Measurements from ENCODE around the gene SDF2L1.
A peak's percentile ranks its signal among the peaks of the same experiment; 100 is the strongest.

Gene SDF2L1

DNA sequence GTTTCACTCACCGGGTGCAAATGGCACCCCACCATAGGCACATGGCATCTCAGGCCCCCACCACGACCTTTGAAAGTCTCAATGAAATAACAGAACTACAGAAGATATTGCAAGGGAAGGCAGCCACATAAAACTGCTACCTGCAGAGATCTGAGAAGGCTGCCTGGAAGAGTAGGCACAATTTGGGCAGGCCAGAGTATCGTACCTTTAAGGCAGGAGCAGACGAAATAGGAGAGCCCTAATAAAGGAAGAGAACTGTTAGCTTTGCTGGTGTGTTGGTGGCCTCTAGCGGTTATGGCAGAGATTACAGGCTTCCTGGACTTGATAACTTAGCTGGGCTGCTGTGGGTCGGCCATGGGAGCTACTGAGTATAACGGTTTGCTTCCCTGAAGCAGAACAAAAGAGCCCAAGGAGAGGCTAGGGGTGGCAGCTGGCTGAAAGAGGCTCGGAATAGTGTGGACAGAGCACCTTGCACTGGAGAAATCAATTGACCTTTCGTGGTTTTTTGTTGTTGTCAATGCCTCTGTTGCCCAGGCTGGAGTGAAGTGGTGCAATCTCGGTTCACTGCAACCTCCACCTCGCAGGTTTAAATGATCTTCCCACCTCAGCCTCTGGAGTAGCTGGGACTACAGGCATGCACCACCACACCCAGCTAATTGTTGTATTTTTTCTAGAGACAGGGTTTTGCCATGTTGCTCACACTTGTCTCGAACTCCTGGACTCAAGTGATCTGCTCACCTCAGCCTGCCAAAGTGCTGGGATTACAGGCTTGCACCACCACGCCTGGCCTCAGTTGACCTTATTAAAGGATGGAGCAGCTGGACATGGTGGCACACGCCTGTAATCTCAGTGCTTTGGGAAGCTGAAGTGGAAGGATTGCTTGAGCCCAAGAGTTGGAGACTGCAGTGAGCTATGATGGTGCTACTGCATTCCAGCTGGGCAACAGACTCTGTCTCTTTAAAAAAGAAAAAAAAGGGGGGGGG lies 4.8 kb downstream of the SDF2L1 start:
- peaks cover 19% of the 10 kb centered on the region for H3K36me3 ChIP-seq (ENCODE audit: control insufficient read depth, insufficient read depth, low read length)
- no peak for DNase-seq (ENCODE audit: extremely low read depth, insufficient read length)
- no peak overlapping the region for H3K4me3 ChIP-seq (replicated peaks; ENCODE audit: low read depth, low read length)
- no peaks in the 10 kb centered on the region for H3K27me3 ChIP-seq (replicated peaks; ENCODE audit: control insufficient read depth, insufficient read depth, low read length)
- TF ChIP-seq, protein P1, sequence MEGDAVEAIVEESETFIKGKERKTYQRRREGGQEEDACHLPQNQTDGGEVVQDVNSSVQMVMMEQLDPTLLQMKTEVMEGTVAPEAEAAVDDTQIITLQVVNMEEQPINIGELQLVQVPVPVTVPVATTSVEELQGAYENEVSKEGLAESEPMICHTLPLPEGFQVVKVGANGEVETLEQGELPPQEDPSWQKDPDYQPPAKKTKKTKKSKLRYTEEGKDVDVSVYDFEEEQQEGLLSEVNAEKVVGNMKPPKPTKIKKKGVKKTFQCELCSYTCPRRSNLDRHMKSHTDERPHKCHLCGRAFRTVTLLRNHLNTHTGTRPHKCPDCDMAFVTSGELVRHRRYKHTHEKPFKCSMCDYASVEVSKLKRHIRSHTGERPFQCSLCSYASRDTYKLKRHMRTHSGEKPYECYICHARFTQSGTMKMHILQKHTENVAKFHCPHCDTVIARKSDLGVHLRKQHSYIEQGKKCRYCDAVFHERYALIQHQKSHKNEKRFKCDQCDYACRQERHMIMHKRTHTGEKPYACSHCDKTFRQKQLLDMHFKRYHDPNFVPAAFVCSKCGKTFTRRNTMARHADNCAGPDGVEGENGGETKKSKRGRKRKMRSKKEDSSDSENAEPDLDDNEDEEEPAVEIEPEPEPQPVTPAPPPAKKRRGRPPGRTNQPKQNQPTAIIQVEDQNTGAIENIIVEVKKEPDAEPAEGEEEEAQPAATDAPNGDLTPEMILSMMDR (IDR thresholded peaks at IDR 0.05; ENCODE audit: insufficient read depth, low read length, poor library complexity, severe bottlenecking) = peak; percentile 91

DNA sequence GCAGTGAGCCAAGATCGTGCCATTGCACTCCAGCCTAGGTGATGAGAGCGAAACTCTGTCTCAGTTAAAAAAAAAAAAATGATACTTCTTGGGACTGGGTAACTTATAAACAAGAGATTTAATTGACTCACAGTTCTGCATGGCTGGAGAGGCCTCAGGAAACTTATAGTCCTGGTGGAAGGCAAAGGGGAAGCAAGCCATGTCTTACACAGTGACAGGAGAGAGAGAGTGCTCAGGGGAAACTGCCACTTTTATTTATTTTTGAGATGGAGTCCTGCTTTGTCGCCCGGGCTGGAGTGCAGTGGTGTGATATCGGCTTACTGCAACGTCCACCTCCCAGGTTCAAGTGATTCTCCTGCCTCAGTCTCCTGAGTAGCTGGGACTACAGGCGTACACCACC lies 8.2 kb downstream of the SDF2L1 start:
- TF ChIP-seq, protein P1 (IDR thresholded peaks at IDR 0.05; ENCODE audit: insufficient read depth, low read length, poor library complexity, severe bottlenecking) = no peak
- Histone ChIP-seq H3K27me3 (replicated peaks; ENCODE audit: control insufficient read depth, insufficient read depth, low read length) (no peaks in the 10 kb centered on the region), H3K4me3 (replicated peaks; ENCODE audit: low read depth, low read length) (no peak overlapping the region), H3K36me3 (ENCODE audit: control insufficient read depth, insufficient read depth, low read length) (peaks cover 11% of the 10 kb centered on the region)
- DNase-seq (ENCODE audit: extremely low read depth, insufficient read length) = no peak

DNA sequence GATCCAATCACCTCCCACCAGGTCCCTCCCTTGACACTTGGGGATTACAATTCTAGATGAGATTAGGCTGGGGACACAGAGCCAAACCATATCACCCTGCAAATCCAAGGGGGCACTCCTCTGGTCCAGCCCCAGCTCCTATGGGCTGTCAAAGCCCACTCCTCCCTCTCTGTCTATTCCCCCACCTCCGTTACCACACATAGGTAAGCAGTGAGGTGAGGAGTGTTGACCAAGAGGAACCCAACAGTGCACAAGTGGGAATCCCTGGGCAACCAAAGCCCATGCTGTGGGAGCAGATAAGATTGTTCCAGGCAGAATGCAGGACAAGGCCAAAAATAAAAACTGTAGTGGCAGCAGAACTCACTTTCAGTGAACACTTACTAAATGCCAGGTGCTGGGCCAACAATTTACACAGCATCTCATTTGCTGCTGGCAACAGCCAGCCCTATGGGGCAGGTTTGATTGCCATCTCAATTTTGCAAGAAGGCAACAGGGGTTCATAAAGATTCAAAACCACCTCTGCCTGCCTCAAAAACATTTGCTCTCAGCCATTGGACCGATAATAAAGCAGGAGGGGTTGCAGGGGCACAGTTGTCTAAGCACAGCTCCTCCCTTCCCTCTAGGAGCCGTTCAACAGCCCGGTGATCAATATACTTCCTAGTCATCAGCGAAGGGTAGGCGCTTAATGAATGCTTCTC lies 8.9 kb downstream of the SDF2L1 start:
- peaks cover 9% of the 10 kb centered on the region for H3K36me3 ChIP-seq (ENCODE audit: control insufficient read depth, insufficient read depth, low read length)
- DNase-seq (ENCODE audit: extremely low read depth, insufficient read length) = no peak
- peak overlapping the region; percentile 87 for H3K4me3 ChIP-seq (replicated peaks; ENCODE audit: low read depth, low read length)
- TF ChIP-seq, protein P1 (IDR thresholded peaks at IDR 0.05; ENCODE audit: insufficient read depth, low read length, poor library complexity, severe bottlenecking) = no peak
- no peaks in the 10 kb centered on the region for H3K27me3 ChIP-seq (replicated peaks; ENCODE audit: control insufficient read depth, insufficient read depth, low read length)

DNA sequence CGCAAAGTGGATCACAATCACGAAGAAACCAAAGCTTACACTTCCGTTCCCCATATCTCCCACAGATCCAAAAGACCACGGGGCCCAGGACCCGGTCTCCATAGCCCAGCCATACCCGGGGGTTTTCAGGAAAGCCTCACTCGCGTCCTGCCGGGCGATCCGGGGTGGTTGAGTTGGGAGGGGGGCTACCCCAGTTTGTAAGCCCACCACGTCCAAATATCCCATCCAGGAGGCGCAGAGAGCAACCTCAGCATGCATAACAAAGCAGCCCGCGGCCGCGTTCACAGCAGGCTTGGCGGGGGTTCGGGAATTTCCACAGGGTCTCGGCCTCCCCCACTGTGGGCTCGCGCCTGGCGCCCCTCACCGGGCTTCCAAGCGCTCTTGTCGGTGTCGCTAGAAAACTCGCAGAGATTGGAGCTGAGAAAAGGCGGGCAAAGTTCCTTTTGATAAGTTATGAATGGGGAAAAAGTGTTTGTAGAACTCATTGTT lies 9.5 kb downstream of the SDF2L1 start:
- no peaks in the 10 kb centered on the region for H3K27me3 ChIP-seq (replicated peaks; ENCODE audit: control insufficient read depth, insufficient read depth, low read length)
- H3K36me3 ChIP-seq (ENCODE audit: control insufficient read depth, insufficient read depth, low read length) = peaks cover 5% of the 10 kb centered on the region
- TF ChIP-seq, protein P1 (IDR thresholded peaks at IDR 0.05; ENCODE audit: insufficient read depth, low read length, poor library complexity, severe bottlenecking) = no peak
- no peak for DNase-seq (ENCODE audit: extremely low read depth, insufficient read length)
- peak overlapping the region; percentile 87 for H3K4me3 ChIP-seq (replicated peaks; ENCODE audit: low read depth, low read length)

DNA sequence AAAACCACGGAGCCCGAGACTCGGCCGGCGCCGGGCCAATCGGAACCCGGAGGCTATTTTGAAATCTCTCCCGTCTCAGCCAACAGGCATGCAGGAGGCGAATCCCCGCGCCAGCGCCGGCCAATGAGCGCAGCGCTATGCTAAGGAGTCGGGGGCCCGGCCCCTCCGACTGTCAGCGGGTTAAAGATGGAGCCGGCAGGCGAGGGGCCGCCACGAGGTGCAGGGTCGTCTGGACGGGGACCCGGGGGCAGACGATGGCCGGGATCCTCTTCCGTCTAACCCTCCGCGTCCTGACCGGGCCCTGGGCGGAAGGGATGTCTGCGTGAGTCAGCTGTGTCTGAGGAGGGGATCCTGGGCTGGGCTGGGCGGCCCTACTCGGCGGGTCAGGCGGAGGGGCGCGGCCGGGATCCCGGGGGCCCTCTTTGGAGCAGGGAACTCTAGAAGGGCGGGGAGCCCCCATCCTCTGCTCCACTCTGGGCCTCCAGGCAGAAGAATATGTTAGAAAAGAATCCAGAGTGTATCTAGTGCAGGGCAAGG lies 10.0 kb downstream of the SDF2L1 start:
- Histone ChIP-seq H3K36me3 (ENCODE audit: control insufficient read depth, insufficient read depth, low read length) (peaks cover 3% of the 10 kb centered on the region), H3K27me3 (replicated peaks; ENCODE audit: control insufficient read depth, insufficient read depth, low read length) (no peaks in the 10 kb centered on the region)
- TF ChIP-seq, protein P1 (IDR thresholded peaks at IDR 0.05; ENCODE audit: insufficient read depth, low read length, poor library complexity, severe bottlenecking) = no peak

More for the DNA sequence above, 10.0 kb downstream of the SDF2L1 start:
- DNase-seq (ENCODE audit: extremely low read depth, insufficient read length) = peak; percentile 90
- H3K4me3 ChIP-seq (replicated peaks; ENCODE audit: low read depth, low read length) = peak overlapping the region; percentile 87

Measured in GM06990 (cell line).